GM12878 (cell line): ENCODE results near the gene NF1.

ENCODE experiments used
- BACH1 ChIP-seq: fragments of 450-650 bp; IDR thresholded peaks from 2 replicates; pipeline ENCODE4 v1.6.1; 2017; ENCODE audit warnings: mild to moderate bottlenecking, borderline replicate concordance
- IRF4 ChIP-seq: IDR thresholded peaks from 2 replicates; pipeline ENCODE4 v1.6.1; 2011; ENCODE audit warnings: low read depth, low read length
- JUND ChIP-seq: IDR thresholded peaks from 2 replicates; pipeline ENCODE4 v1.6.1; 2012; ENCODE audit warnings: low read depth, mild to moderate bottlenecking, low read length, improper control_type of control experiment, moderate library complexity
- MXI1 ChIP-seq: fragments of 150-350 bp; IDR thresholded peaks from 2 replicates; pipeline ENCODE4 v1.6.1; 2011; ENCODE audit warnings: low read depth, mild to moderate bottlenecking, inconsistent platforms, low read length, improper control_type of control experiment
- POLR2AphosphoS5 ChIP-seq: IDR thresholded peaks from 2 replicates; pipeline ENCODE4 v1.6.1; 2011; ENCODE audit warnings: mild to moderate bottlenecking, low read length, inconsistent platforms
- RFX5 ChIP-seq: IDR thresholded peaks from 2 replicates; pipeline ENCODE4 v1.6.1; 2011; ENCODE audit warnings: low read depth, low read length, improper control_type of control experiment
- YY1 ChIP-seq: IDR thresholded peaks from 2 replicates; pipeline ENCODE4 v1.6.1; 2011; ENCODE audit warnings: low read depth, mild to moderate bottlenecking, low read length
- ZNF217 ChIP-seq: fragments of 450-650 bp; IDR thresholded peaks from 2 replicates; pipeline ENCODE4 v1.6.1; 2017; ENCODE audit warnings: antibody characterized with exemption, mild to moderate bottlenecking
- TF ChIP-seq, protein P1 (sequence below), 3 experiments: IDR thresholded peaks in 2 of 3; conservative IDR thresholded peaks in 1 of 3; 2 replicates each; pipeline ENCODE4 v1.5.1; 2011; ENCODE audit warnings: low read depth in 3 of 3, low read length in 3 of 3, mild to moderate bottlenecking in 3 of 3, control low read depth in 2 of 3, moderate library complexity in 2 of 3, inconsistent platforms in 1 of 3, mixed read lengths in 1 of 3; ENCODE audit not compliant: control insufficient read depth in 2 of 3, insufficient read depth in 1 of 3; ENCODE audit errors: extremely low read depth in 1 of 3
- TF ChIP-seq, protein P2 (sequence below): fragments of 450-650 bp; formaldehyde crosslinking; IDR thresholded peaks from 2 replicates; pipeline ENCODE4 v1.4.0; 2020; ENCODE audit warnings: mild to moderate bottlenecking, moderate library complexity

DNA sequence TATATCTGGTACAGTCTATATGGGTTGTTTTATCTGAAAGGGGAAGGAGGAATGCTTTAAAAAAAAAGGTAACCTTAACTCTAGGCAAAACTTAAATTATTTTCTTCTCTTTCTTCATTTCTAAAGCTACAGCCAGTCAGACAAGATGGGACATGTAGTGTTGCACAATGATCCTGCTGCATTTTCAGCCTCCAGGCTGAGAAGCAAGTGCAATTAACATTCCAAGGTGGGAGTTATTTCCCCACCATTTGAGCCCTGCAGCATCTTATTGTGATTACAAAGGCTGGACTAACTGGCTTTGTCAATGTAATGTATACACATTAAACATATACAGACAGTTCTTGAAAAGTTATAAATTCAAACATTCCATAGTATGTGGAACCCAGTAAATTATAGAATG is 22.6 kb upstream of the NF1 start:
- TF ChIP-seq YY1 (no peak), IRF4 (no peak), MXI1 (no peak), ZNF217 (no peak), BACH1 (no peak), RFX5 (no peak), POLR2AphosphoS5 (no peak), JUND (no peak)
- TF ChIP-seq, protein P1, sequence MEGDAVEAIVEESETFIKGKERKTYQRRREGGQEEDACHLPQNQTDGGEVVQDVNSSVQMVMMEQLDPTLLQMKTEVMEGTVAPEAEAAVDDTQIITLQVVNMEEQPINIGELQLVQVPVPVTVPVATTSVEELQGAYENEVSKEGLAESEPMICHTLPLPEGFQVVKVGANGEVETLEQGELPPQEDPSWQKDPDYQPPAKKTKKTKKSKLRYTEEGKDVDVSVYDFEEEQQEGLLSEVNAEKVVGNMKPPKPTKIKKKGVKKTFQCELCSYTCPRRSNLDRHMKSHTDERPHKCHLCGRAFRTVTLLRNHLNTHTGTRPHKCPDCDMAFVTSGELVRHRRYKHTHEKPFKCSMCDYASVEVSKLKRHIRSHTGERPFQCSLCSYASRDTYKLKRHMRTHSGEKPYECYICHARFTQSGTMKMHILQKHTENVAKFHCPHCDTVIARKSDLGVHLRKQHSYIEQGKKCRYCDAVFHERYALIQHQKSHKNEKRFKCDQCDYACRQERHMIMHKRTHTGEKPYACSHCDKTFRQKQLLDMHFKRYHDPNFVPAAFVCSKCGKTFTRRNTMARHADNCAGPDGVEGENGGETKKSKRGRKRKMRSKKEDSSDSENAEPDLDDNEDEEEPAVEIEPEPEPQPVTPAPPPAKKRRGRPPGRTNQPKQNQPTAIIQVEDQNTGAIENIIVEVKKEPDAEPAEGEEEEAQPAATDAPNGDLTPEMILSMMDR (IDR thresholded peaks at IDR 0.05 in 2 of 3, conservative IDR thresholded peaks at IDR 0.05 in 1 of 3; ENCODE audit: control insufficient read depth in 2 of 3, extremely low read depth in 1 of 3, insufficient read depth in 1 of 3, low read depth in 3 of 3, low read length in 3 of 3), result no peak
- TF ChIP-seq, protein P2, sequence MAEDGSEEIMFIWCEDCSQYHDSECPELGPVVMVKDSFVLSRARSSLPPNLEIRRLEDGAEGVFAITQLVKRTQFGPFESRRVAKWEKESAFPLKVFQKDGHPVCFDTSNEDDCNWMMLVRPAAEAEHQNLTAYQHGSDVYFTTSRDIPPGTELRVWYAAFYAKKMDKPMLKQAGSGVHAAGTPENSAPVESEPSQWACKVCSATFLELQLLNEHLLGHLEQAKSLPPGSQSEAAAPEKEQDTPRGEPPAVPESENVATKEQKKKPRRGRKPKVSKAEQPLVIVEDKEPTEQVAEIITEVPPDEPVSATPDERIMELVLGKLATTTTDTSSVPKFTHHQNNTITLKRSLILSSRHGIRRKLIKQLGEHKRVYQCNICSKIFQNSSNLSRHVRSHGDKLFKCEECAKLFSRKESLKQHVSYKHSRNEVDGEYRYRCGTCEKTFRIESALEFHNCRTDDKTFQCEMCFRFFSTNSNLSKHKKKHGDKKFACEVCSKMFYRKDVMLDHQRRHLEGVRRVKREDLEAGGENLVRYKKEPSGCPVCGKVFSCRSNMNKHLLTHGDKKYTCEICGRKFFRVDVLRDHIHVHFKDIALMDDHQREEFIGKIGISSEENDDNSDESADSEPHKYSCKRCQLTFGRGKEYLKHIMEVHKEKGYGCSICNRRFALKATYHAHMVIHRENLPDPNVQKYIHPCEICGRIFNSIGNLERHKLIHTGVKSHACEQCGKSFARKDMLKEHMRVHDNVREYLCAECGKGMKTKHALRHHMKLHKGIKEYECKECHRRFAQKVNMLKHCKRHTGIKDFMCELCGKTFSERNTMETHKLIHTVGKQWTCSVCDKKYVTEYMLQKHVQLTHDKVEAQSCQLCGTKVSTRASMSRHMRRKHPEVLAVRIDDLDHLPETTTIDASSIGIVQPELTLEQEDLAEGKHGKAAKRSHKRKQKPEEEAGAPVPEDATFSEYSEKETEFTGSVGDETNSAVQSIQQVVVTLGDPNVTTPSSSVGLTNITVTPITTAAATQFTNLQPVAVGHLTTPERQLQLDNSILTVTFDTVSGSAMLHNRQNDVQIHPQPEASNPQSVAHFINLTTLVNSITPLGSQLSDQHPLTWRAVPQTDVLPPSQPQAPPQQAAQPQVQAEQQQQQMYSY (CRISPR knock-in tag), result no peak
